Camera-type eye (tissue), 1 donor: ENCODE results near the gene INHBA. TPM values are rescaled to one million over a fixed set of nuclear protein-coding genes. Genes with fewer than 3 reads are reported as not detected.

ENCODE experiments used
- total RNA-seq: library from RNA; depleted of rRNA; stranded (reverse); fragments of >200 nt; gene quantifications from one replicate; pipeline ENCODE4 v1.2.3, GENCODE V29; 2014

The INHBA gene
- total RNA-seq = 8.8 TPM

DNA sequence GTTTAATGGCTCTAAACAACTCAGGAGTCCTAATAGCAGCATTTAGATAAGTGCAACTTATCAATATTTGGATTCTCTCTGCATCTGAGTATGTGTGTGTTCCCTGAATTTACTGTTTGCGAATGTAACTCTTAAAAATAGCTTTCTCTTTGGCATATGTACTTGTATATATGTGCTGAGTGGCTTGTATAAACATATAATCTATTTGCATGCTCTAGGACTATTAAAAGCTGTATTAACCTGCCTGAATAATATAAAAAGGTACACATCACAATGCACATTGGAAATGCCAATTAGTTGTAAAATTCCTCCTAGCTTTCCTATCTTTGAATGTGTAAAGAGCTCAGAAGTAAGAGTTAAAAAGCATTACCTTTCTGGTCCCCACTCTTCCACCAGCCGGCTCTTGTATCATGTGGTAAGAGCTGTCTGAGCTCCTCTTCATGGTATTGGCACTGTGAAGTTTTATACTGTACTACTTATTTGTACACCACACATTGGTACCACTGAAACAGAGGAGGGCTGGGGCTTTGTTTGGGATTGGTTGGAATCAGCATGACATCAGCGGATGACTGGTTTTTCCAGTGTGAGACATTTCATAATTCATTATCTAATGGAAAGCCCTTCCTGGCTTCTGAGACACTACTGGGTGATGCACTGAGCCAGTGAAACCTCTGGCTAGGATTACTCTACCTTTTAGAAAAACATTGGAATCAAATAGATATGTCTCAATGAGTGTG, at the start of gene INHBA:
TSS of gene INHBA (minus strand) at position 456 of the 737 bp plus-strand sequence. CDS start 2,716 bp downstream, outside the sequence.

